Measurements from ENCODE around the gene DIP2B.

DIP2B gene

DNA sequence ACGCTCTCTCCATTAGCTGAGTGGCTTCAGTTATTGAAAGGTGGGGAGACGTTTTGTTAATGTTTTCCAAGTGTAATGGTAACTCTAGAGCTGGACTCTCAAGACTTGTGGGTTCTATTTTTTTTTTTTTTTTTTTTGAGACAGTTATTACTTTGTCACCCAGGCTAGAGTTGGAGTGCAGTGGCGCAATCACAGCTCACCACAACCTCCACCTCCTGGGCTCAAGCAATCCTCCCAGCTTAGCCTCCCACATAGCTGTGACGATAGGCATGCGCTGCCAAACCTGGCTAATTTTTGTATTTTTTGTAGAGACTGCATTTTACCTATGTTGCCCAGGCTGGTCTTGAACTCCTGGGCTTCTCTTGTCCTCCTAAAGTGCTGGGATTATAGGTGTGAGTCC is 285.3 kb downstream of the DIP2B start:
- Histone ChIP-seq H3K36me3 (peaks cover 14% of the 10 kb centered on the region), H3K27ac (no peak overlapping the region), H3K9me3 (no peaks in the 10 kb centered on the region), H3K27me3 (no peaks in the 10 kb centered on the region), H3K4me3 (ENCODE audit: low read depth in 1 of 2, low read length in 1 of 2) (no peak overlapping the region), H3K4me1 (ENCODE audit: control insufficient read depth in 1 of 2, insufficient read depth in 1 of 2, low read depth in 1 of 2, low read length in 1 of 2) (no peaks in the 10 kb centered on the region)
- TF ChIP-seq, protein P1, sequence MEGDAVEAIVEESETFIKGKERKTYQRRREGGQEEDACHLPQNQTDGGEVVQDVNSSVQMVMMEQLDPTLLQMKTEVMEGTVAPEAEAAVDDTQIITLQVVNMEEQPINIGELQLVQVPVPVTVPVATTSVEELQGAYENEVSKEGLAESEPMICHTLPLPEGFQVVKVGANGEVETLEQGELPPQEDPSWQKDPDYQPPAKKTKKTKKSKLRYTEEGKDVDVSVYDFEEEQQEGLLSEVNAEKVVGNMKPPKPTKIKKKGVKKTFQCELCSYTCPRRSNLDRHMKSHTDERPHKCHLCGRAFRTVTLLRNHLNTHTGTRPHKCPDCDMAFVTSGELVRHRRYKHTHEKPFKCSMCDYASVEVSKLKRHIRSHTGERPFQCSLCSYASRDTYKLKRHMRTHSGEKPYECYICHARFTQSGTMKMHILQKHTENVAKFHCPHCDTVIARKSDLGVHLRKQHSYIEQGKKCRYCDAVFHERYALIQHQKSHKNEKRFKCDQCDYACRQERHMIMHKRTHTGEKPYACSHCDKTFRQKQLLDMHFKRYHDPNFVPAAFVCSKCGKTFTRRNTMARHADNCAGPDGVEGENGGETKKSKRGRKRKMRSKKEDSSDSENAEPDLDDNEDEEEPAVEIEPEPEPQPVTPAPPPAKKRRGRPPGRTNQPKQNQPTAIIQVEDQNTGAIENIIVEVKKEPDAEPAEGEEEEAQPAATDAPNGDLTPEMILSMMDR (IDR thresholded peaks at IDR 0.05), result no peak

Data from neutrophil (primary cell).